GM12865 (cell line): ENCODE measurements around the gene SKOR1.

Experiments used
- DNase-seq: peaks from one replicate; pipeline ENCODE4 v3.0.0; 2010; ENCODE audit warnings: low read depth
- H3K4me3 ChIP-seq: 2 replicates; pipeline ENCODE4 v1.5.1; 2011; ENCODE audit warnings: mild to moderate bottlenecking, low read depth, low read length, control low read depth
- CTCF ChIP-seq: IDR thresholded peaks from 2 replicates; pipeline ENCODE4 v1.5.1; 2011; ENCODE audit warnings: low read length, control low read depth, low read depth, inconsistent platforms; ENCODE audit not compliant: insufficient read depth; ENCODE audit errors: missing control alignments

The SKOR1 gene

GRCh38 chr15:67794832-67795574, 30.3 kb upstream of the SKOR1 start:
- TF ChIP-seq CTCF, result no peak
- no peak overlapping the region for H3K4me3 ChIP-seq
- no peak for DNase-seq

GRCh38 chr15:67796196-67797127, 28.8 kb upstream of the SKOR1 start:
- no peak overlapping the region for H3K4me3 ChIP-seq
- no peak for TF ChIP-seq CTCF
- no peak for DNase-seq

DNA sequence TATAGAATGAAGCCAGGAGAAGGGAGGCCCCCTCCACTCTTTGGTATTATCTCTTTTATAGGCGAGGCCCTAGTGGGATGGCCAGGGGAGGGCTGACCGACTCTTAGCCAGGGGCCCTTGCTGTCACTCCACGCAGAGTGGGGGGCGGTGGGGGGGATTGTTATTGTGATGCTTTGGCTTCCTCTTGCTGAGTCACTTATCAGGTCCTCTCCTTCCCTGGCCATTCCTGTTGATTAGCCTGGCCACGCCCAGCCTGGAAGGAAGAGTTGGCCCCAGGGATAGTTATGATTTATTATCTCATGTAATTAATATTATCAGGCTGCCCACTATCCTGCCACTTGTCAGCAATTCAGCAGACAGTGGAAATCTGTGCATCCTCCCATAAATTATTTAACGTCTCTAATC, 25.5 kb upstream of the SKOR1 start:
- no peak for TF ChIP-seq CTCF
- H3K4me3 ChIP-seq, result no peak overlapping the region
- no peak for DNase-seq

DNA sequence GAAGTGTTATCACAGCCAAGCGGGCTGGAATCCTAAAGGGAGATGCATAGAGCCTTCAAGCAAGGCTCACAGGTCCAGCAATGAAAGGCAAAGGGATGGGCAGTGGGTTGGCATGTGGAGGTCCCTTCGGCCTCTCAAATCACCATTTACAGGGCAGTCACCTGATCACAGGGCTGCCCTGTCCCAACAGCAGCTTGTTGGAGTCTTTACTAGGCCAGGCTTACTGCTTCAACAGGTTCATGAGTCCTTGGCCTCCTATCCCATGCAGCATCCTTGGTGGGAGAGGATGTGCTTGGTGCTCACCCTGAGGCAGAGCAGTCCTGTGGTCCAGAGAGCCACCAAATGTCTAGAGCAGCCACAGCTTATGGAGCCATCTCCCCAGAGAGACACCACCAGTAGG, 24.2 kb upstream of the SKOR1 start:
- H3K4me3 ChIP-seq, result no peak overlapping the region
- no peak for TF ChIP-seq CTCF
- no peak for DNase-seq

DNA sequence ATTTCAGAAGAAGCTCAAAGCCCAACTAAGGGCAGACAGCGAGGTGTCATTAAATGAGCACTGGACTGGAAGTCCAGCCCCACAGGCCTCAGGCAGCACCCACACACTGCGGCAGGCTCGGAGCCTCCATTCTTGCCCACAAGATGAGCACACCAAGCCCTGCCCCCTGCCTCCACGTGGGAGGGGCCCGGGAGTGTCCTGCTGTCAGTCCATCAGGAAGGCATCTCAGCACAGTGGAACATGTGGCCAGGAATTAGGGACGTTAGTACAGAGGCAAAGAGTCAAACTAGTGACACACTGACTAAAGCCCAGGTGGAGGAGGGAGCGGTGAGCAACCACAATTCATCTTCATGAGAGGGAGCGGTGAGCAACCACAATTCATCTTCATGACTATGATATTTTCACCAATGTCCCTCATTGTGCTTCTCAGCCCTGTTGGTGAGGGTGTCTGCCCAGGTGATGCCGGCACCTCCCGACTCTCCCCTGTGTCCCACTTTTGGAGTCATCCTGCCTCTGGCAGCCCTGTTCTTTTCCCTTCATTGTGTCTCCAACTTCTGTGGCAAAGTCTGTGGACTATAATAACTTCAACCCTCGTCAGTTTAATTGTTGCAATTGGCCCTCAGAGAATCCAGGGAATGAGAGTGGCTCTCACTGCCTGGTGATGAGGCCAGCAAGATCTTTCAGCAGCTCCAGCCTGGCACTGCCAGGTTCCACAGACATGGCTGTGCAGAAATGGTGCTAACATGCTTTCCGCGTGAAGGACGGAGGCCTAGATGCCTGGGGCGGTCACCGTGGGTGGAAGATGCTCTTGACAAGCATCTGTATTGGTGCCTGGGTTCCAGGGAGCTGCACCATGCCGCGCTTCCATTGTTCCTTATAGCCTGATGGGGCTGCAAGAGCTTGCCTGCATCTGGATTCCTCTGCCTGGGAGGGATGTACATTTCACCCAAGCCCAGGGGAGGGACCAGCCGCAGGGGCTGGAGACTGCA, 23.1 kb upstream of the SKOR1 start:
- no peak for TF ChIP-seq CTCF
- no peak overlapping the region for H3K4me3 ChIP-seq
- DNase-seq, result no peak

GRCh38 chr15:67803299-67803698, 22.0 kb upstream of the SKOR1 start:
- TF ChIP-seq CTCF, result no peak
- no peak for DNase-seq
- no peak overlapping the region for H3K4me3 ChIP-seq
